DND-41 (cell line): Measurements from ENCODE around the gene SMIM33.

Experiments
- EZH2 ChIP-seq: IDR thresholded peaks from 3 replicates; pipeline ENCODE4 v1.6.1; 2012; ENCODE audit warnings: borderline replicate concordance, low read depth, mild to moderate bottlenecking, moderate library complexity, low read length, inconsistent platforms; ENCODE audit not compliant: severe bottlenecking
- TF ChIP-seq, protein P1 (sequence below): IDR thresholded peaks from 2 replicates; pipeline ENCODE4 v1.5.1; 2012; ENCODE audit warnings: borderline replicate concordance, low read length, moderate library complexity, mild to moderate bottlenecking; ENCODE audit not compliant: poor library complexity, severe bottlenecking; ENCODE audit errors: extremely low read depth

DNA sequence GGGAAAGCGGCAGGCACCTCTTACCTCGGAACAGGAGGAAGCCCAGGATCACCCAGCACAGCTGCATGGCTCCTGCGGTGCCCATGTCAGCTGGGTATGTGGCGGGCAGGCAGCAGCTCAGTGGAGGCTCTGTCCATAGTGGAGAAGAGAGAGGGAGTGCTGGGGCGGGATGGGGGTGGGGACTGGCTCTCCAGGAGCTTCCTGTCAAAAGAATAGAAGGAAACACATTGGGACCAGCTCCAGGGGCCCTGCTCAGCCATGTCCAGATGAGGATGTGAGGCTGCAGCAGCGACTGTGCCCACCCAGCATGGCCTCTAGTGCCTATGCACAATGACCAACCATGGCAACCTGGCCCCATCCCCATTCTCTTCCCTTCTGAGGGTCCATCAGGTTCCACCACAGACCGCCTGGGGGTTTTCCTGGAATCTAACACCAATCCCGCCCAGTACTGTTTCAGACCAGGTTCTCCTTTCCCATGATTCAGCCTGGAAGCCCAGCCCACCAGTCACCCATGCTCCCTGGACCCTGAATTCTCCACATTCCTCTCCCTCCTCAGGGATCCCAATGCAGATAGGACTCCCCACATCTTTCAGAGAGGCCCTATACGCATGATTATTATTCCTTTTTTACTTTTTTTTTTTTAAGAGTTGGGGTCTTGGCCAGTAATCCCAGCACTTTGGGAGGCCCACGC is 8.1 kb upstream of the SMIM33 start, which contains the start of gene ECSCR:
- TF ChIP-seq, protein P1, sequence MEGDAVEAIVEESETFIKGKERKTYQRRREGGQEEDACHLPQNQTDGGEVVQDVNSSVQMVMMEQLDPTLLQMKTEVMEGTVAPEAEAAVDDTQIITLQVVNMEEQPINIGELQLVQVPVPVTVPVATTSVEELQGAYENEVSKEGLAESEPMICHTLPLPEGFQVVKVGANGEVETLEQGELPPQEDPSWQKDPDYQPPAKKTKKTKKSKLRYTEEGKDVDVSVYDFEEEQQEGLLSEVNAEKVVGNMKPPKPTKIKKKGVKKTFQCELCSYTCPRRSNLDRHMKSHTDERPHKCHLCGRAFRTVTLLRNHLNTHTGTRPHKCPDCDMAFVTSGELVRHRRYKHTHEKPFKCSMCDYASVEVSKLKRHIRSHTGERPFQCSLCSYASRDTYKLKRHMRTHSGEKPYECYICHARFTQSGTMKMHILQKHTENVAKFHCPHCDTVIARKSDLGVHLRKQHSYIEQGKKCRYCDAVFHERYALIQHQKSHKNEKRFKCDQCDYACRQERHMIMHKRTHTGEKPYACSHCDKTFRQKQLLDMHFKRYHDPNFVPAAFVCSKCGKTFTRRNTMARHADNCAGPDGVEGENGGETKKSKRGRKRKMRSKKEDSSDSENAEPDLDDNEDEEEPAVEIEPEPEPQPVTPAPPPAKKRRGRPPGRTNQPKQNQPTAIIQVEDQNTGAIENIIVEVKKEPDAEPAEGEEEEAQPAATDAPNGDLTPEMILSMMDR = no peak
- TF ChIP-seq EZH2 = no peak
